GM12891 (cell line): ENCODE measurements around the gene TENM3.

Experiments
- PAX5 ChIP-seq: IDR thresholded peaks from 2 replicates; pipeline ENCODE4 v1.6.1; 2011; ENCODE audit warnings: low read length, moderate library complexity, mild to moderate bottlenecking; ENCODE audit not compliant: insufficient read depth, severe bottlenecking
- POLR2A ChIP-seq: IDR thresholded peaks from 2 replicates; pipeline ENCODE4 v1.6.1; 2011; ENCODE audit warnings: low read depth, low read length, control low read depth
- POLR2AphosphoS5 ChIP-seq: IDR thresholded peaks from 2 replicates; pipeline ENCODE4 v1.6.1; 2011; ENCODE audit warnings: low read depth, low read length, control low read depth
- POU2F2 ChIP-seq: IDR thresholded peaks from 2 replicates; pipeline ENCODE4 v1.6.1; 2011; ENCODE audit warnings: low read depth, mild to moderate bottlenecking, control low read depth, low read length, moderate library complexity
- TAF1 ChIP-seq: IDR thresholded peaks from 2 replicates; pipeline ENCODE4 v1.6.1; 2011; ENCODE audit warnings: low read depth, low read length, control low read depth

GRCh38 chr4:182400790-182401189 is 157.6 kb downstream of the TENM3 start:
- no peak for TF ChIP-seq POLR2AphosphoS5
- TF ChIP-seq POLR2A = no peak
- no peak for TF ChIP-seq TAF1
- TF ChIP-seq PAX5 = no peak
- no peak for TF ChIP-seq POU2F2
